Pancreas (tissue), 10 donors: ENCODE data around the gene SLC35B2. TPM values are rescaled to one million over a fixed set of nuclear protein-coding genes. Genes with fewer than 3 reads are reported as not detected.

Experiments
- ATAC-seq, 4 donors: fragments of 200-7000 bp; cut with Tn5 transposase; one replicate each; pipeline versions ENCODE4 v1.8.0 to v1.9.1; 2020; ENCODE audit warnings: mild to moderate bottlenecking in 4 of 4, moderate library complexity in 4 of 4
- DNase-seq, 6 donors: peaks; one replicate each; pipeline ENCODE4 v3.0.0-alpha.2; 2020
- FAIRE-seq: peaks from 2 replicates; lab custom pipeline; 2012; peaks lifted over from hg19 to GRCh38; lab: Jason Lieb, UNC
- H3K27ac ChIP-seq, 4 donors: fragments of 200-600 bp; sonication (generic); 1 replicate in 3 of 4; 2 replicates in 1 of 4; pipeline versions ENCODE4 v1.5.0 to v1.8.0; 2020
- H3K27me3 ChIP-seq, 4 donors: fragments of 200-600 bp; one replicate each; pipeline ENCODE4 v1.8.0; 2021
- H3K36me3 ChIP-seq, 3 donors: fragments of 200-600 bp; sonication (generic) in 1 of 3; one replicate each; pipeline versions ENCODE4 v1.5.0 to v1.8.0; 2020 to 2021
- H3K4me1 ChIP-seq, 3 donors: fragments of 200-600 bp; one replicate each; pipeline ENCODE4 v1.8.0; 2021
- H3K4me3 ChIP-seq, 4 donors: fragments of 200-600 bp; sonication (generic) in 2 of 4; one replicate each; pipeline versions ENCODE4 v1.5.0 to v1.8.0; 2020 to 2021
- H3K9me3 ChIP-seq, 4 donors: fragments of 200-600 bp; one replicate each; pipeline ENCODE4 v1.8.0; 2021
- CTCF ChIP-seq, 4 donors: fragments of 200-600 bp; sonication (generic) in 3 of 4; IDR thresholded peaks; one replicate each; pipeline versions ENCODE4 v1.5.0 to v1.8.0; 2021; ENCODE audit warnings: antibody characterized with exemption in 4 of 4
- WGBS, 2 donors: extraction: QIAGEN DNeasy Blood & Tissue Kit; methylation state at CpG; one replicate each; pipeline ENCODE4 v1.1.7; 2013; 5-methylcytosine and 5-hydroxymethylcytosine counted together
- intact Hi-C, 3 donors: fragments of 100-400 bp; cut with DNase I; formaldehyde crosslinking; loops; one replicate each; pipeline versions ENCODE4 v1.11.1 to v1.14.2; 2022
- polyA plus RNA-seq, 2 donors: library from polyadenylated mRNA; stranded (reverse); fragments of 200-250 nt; gene quantifications; one replicate each; pipeline ENCODE4 v1.2.3, GENCODE V29; 2013
- total RNA-seq, 6 donors: library from RNA; stranded (reverse); fragmentation: NEBNext Ultra II Directional in 4 of 6; extraction: Animal tissue kit (Norgen Biotek cat#: 25700) in 4 of 6; gene quantifications; one replicate each; pipeline versions ENCODE4 v1.2.1 to v1.2.4, GENCODE V29; 2021 to 2023
- donor health status: healthy with polysubstance abuse.
- donor health status: DM: no; HTN: no; CAD: no; lungs with moderate emphysema.
- donor health status: DM: no; HTN: no; CAD: no.
- donor health status: control.
- donor health status: control.
- donor health status: Bipolar disorder and iron deficiency.
- donor health status: DM: yes; HTN: yes; CAD: no.
- donor health status: DM: no; HTN: no; CAD: no.
- donor health status: DM: no; HTN: no; CAD: no.
- donor health status: DM: yes; HTN: yes; CAD: no.

The SLC35B2 gene
- total and polyA plus RNA-seq, 8 donors = 10.8 to 30.4 (median 20.5) TPM

DNA sequence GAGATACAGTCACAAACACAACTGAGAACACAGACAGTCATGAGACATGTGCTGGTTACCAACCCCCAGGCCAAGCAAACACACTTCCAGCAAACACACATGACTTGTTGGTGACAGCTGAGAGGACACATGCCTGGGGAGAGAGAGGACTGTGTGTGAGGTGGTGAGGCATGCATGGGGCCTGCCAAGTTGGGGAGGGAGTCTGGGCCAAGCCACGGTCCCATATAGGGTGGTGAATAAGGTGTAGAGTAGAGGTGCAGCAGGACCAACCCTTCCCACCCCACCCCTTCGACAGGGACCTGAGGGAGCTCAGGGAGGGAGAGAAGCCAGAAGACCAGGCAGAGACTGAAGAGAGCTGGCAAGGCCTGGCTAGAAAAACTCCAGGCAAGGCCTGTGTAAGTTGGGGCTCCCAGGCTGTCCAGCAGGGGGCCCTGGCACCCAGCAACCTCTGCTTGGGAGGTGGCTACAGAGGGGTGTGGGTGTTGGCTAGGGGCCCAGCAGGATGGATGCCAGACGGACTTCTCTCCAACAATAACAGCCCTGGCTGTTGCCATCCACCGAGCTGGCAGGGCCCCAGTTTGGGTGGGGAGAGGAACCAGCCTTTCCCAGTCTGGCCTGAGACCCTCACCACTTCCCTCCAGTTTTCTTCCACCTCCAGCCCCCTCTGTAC, 35.9 kb downstream of the SLC35B2 start:
- H3K4me3 ChIP-seq = peak overlapping the region in 2 of 4 donors; percentile 17 to 61
- peak overlapping the region; percentile 89 to 94 (median 90) for H3K27ac ChIP-seq
- intact Hi-C loops = no loop called here
- no peaks in the 10 kb centered on the region for H3K9me3 ChIP-seq
- DNase-seq (peak; percentile 95 to 99 (median 97)), ATAC-seq (peak; percentile 55 to 68 (median 61)), FAIRE-seq (no peak)
- H3K27me3 ChIP-seq = no peaks in the 10 kb centered on the region
- peaks cover 25 to 66% (median 42%) of the 10 kb centered on the region in 3 donors for H3K4me1 ChIP-seq
- 0% methylated on average over 4 of the region's 4 CpGs for WGBS, 2 donors
- no peaks in the 10 kb centered on the region for H3K36me3 ChIP-seq
- TF ChIP-seq CTCF (IDR thresholded peaks at IDR 0.05) = peak; percentile 60 to 81 (median 71)

DNA sequence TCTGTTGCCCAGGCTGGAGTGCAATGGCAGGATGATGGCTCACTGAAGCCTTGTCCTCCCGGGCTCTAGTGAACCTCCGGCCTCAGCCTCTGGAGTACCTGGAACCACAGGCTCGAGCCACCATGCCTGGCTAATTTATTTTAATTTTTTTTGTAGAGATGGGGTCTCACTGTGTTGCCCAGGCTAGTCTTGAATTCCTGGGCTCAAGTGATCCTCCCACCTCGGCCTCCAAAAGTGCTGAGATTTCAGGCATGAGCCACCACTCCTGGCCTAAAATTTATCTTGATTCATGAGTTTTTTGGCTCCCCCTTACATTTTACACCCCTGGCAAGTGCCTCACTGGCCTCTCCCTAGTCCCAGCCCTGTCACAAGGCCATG, 36.4 kb downstream of the SLC35B2 start:
- peaks cover 21 to 61% (median 36%) of the 10 kb centered on the region in 3 donors for H3K4me1 ChIP-seq
- ATAC-seq = no peak
- WGBS, 2 donors = 57 to 61% methylated on average over 4 of the region's 4 CpGs
- DNase-seq = no peak
- peak overlapping the region; percentile 89 to 94 (median 90) for H3K27ac ChIP-seq
- H3K4me3 ChIP-seq = peak overlapping the region in 1 of 4 donors; percentile 58
- H3K36me3 ChIP-seq = no peaks in the 10 kb centered on the region
- no peaks in the 10 kb centered on the region for H3K9me3 ChIP-seq
- FAIRE-seq = no peak
- no peaks in the 10 kb centered on the region for H3K27me3 ChIP-seq
- no peak for TF ChIP-seq CTCF (IDR thresholded peaks at IDR 0.05)
- intact Hi-C loops = no loop called here

DNA sequence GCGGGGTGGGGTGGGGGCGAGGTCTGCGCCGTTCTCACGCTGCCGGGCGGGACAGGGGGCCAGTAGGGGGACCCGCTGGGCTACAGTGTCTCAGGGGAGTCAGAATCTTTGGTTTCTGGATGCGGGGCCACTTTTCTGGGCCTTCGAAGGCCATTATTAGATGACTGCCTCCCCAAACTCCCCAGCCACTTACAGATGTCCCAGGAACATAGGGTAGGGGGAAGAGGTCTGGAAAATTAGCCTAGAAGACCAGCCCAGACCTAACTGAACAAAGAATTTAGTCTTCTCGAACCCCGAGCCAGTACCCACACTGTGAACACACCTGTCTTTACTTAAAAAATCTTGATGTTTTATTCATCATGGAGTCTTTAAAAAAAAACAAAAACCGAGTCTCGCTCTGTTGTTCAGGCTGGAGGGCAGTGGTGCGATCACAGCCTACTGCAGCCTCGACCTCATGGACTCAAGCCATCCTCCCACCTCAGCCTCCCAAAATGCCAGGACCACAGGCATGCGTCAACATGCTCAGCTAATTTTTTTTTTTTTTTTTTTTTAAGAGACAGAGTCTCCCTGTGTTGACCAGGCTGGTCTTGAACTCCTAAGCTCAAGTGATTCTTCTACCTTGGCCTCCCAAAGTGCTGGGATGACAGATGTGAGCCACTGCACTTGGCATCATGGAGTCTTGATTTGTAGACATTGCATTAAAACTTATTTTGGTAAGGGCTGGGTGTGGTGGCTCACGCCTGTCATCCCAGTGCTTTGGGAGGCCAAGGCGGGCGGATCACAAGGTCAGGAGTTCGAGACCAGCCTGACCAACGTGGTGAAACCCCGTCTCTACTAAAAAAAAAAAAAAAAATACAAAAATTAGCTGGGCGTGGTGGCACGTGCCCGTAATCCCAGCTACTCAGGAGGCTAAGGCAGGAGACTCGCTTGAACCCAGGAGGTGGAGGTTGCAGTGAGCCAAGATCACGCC, 37.2 kb downstream of the SLC35B2 start:
- peak overlapping the region; percentile 89 to 94 (median 90) for H3K27ac ChIP-seq
- FAIRE-seq (no peak), ATAC-seq (no peak), DNase-seq (no peak)
- intact Hi-C loops = no loop called here
- WGBS, 2 donors = 39 to 45% methylated on average over 27 to 28 of the region's 28 CpGs
- H3K4me1 ChIP-seq = peaks cover 13 to 54% (median 31%) of the 10 kb centered on the region in 3 donors
- peak overlapping the region; percentile 30 to 60 (median 46) for H3K4me3 ChIP-seq
- no peak for TF ChIP-seq CTCF (IDR thresholded peaks at IDR 0.05)
- no peaks in the 10 kb centered on the region for H3K36me3 ChIP-seq
- no peaks in the 10 kb centered on the region for H3K9me3 ChIP-seq
- H3K27me3 ChIP-seq = no peaks in the 10 kb centered on the region

DNA sequence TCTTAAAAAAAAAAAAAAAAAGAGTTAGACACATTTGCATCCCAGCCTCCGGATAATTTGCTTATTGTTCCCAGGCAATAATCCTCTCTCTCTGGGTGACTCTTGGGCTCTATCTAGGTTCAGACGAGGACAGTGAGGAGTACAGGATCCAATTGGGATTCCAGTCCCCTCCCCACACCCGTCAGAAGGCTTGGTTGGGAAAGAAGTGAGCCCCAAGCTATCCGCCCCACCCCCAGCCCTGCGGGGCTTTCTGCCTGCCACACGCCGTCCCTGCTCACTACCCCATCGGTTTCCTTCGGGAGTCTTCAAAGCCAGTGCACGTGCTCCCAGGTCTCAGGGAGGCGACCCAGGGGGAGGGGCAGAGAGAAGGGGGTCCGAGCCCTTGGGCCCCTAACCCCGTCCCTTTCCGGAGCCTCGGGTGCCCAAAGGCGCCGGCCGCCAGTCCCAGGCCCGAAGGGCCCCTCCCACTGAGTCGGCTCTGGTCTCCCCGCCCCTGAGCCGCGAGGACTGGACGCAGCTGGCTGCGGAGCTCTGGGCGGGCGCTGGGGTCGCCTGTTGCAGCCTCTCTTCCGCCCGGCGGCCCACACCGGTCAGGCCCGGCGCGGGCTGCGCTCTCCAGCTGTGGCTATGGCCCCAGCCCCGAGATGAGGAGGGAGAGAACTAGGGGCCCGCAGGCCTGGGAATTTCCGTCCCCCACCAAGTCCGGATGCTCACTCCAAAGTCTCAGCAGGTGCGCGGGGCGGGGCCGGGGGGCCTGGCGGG, 38.1 kb downstream of the SLC35B2 start:
- no peak for TF ChIP-seq CTCF (IDR thresholded peaks at IDR 0.05)
- ATAC-seq (peak; percentile 53 to 72 (median 64)), FAIRE-seq (no peak), DNase-seq (peak; percentile 78 to 93 (median 88))
- intact Hi-C loops = no loop called here
- 0 to 1% methylated on average over 44 to 45 of the region's 45 CpGs for WGBS, 2 donors
- Histone ChIP-seq H3K27ac (peak overlapping the region; percentile 89 to 94 (median 90)), H3K4me1 (peaks cover 5 to 50% (median 27%) of the 10 kb centered on the region in 3 donors), H3K36me3 (no peaks in the 10 kb centered on the region), H3K9me3 (no peaks in the 10 kb centered on the region), H3K27me3 (no peaks in the 10 kb centered on the region), H3K4me3 (peak overlapping the region; percentile 30 to 60 (median 46))
